ENCODE measurements around the gene PIP4K2A.
"Not testable (repeated sequence)": the region's sequence is repeated elsewhere in the genome, so short reads cannot be mapped to it uniquely, and the experiment has no call there.

PIP4K2A gene

GRCh38 chr10:22714479-22715289 lies at the start of gene PIP4K2A:
TSS of gene PIP4K2A (minus strand) at chr10:22714578. CDS start at chr10:22714326, 252 bp downstream.
- Histone ChIP-seq H3K9ac (ENCODE audit: low read length) (peak within 1 kb of the TSS; percentile 16), H3K4me3 (ENCODE audit: low read length) (peak within 1 kb of the TSS; percentile 64), H3K9me3 (ENCODE audit: control insufficient read depth, low read depth, low read length) (no peaks in the 10 kb centered on the region), H3K4me1 (ENCODE audit: control insufficient read depth, low read depth, low read length) (peaks cover 10% of the 10 kb centered on the region), H3K27ac (ENCODE audit: low read length) (no peak within 1 kb of the TSS), H3K36me3 (ENCODE audit: control insufficient read depth, low read depth, low read length) (no peaks in the 10 kb centered on the region), H3K27me3 (ENCODE audit: control insufficient read depth, insufficient read depth, low read length) (peaks cover 29% of the 10 kb centered on the region)

GRCh38 chr10:22761569-22762220 lies 47.3 kb upstream of the PIP4K2A start:
- H3K9me3 ChIP-seq (ENCODE audit: control insufficient read depth, low read depth, low read length) = no peaks in the 10 kb centered on the region
- H3K4me3 ChIP-seq (ENCODE audit: low read length) = no peak overlapping the region
- H3K27ac ChIP-seq (ENCODE audit: low read length) = no peak overlapping the region
- no peaks in the 10 kb centered on the region for H3K27me3 ChIP-seq (ENCODE audit: control insufficient read depth, insufficient read depth, low read length)
- no peaks in the 10 kb centered on the region for H3K36me3 ChIP-seq (ENCODE audit: control insufficient read depth, low read depth, low read length)
- no peaks in the 10 kb centered on the region for H3K4me1 ChIP-seq (ENCODE audit: control insufficient read depth, low read depth, low read length)
- H3K9ac ChIP-seq (ENCODE audit: low read length) = no peak overlapping the region

GRCh38 chr10:22760025-22760424 lies 45.6 kb upstream of the PIP4K2A start:
- Histone ChIP-seq H3K4me3 (ENCODE audit: low read length) (no peak overlapping the region), H3K4me1 (ENCODE audit: control insufficient read depth, low read depth, low read length) (no peaks in the 10 kb centered on the region), H3K9ac (ENCODE audit: low read length) (no peak overlapping the region), H3K27me3 (ENCODE audit: control insufficient read depth, insufficient read depth, low read length) (no peaks in the 10 kb centered on the region), H3K36me3 (ENCODE audit: control insufficient read depth, low read depth, low read length) (no peaks in the 10 kb centered on the region), H3K27ac (ENCODE audit: low read length) (no peak overlapping the region), H3K9me3 (ENCODE audit: control insufficient read depth, low read depth, low read length) (no peaks in the 10 kb centered on the region)

GRCh38 chr10:22758867-22759266 lies 44.5 kb upstream of the PIP4K2A start:
- H3K36me3 ChIP-seq (ENCODE audit: control insufficient read depth, low read depth, low read length) = no peaks in the 10 kb centered on the region
- no peak overlapping the region for H3K9ac ChIP-seq (ENCODE audit: low read length)
- no peaks in the 10 kb centered on the region for H3K9me3 ChIP-seq (ENCODE audit: control insufficient read depth, low read depth, low read length)
- H3K27me3 ChIP-seq (ENCODE audit: control insufficient read depth, insufficient read depth, low read length) = no peaks in the 10 kb centered on the region
- H3K27ac ChIP-seq (ENCODE audit: low read length) = no peak overlapping the region
- H3K4me1 ChIP-seq (ENCODE audit: control insufficient read depth, low read depth, low read length) = no peaks in the 10 kb centered on the region
- H3K4me3 ChIP-seq (ENCODE audit: low read length) = no peak overlapping the region

- Histone ChIP-seq H3K4me1 (ENCODE audit: control insufficient read depth, low read depth, low read length) (no peaks in the 10 kb centered on the region), H3K9ac (ENCODE audit: low read length) (no peak overlapping the region), H3K36me3 (ENCODE audit: control insufficient read depth, low read depth, low read length) (no peaks in the 10 kb centered on the region), H3K9me3 (ENCODE audit: control insufficient read depth, low read depth, low read length) (no peaks in the 10 kb centered on the region), H3K27ac (ENCODE audit: low read length) (no peak overlapping the region), H3K27me3 (ENCODE audit: control insufficient read depth, insufficient read depth, low read length) (no peaks in the 10 kb centered on the region), H3K4me3 (ENCODE audit: low read length) (no peak overlapping the region)
These were observed 39.9 kb upstream of the PIP4K2A start for GRCh38 chr10:22754296-22754695.

- Histone ChIP-seq H3K27me3 (ENCODE audit: control insufficient read depth, insufficient read depth, low read length) (no peaks in the 10 kb centered on the region), H3K27ac (ENCODE audit: low read length) (no peak overlapping the region), H3K36me3 (ENCODE audit: control insufficient read depth, low read depth, low read length) (no peaks in the 10 kb centered on the region), H3K4me1 (ENCODE audit: control insufficient read depth, low read depth, low read length) (no peaks in the 10 kb centered on the region), H3K9ac (ENCODE audit: low read length) (no peak overlapping the region), H3K9me3 (ENCODE audit: control insufficient read depth, low read depth, low read length) (no peaks in the 10 kb centered on the region), H3K4me3 (ENCODE audit: low read length) (no peak overlapping the region)
These were observed 39.4 kb upstream of the PIP4K2A start for GRCh38 chr10:22753786-22754185.

GRCh38 chr10:22752272-22752889 lies 38.0 kb upstream of the PIP4K2A start:
- H3K9ac ChIP-seq (ENCODE audit: low read length) = no peak overlapping the region
- H3K27me3 ChIP-seq (ENCODE audit: control insufficient read depth, insufficient read depth, low read length) = no peaks in the 10 kb centered on the region
- H3K4me3 ChIP-seq (ENCODE audit: low read length) = no peak overlapping the region
- no peaks in the 10 kb centered on the region for H3K4me1 ChIP-seq (ENCODE audit: control insufficient read depth, low read depth, low read length)
- H3K36me3 ChIP-seq (ENCODE audit: control insufficient read depth, low read depth, low read length) = no peaks in the 10 kb centered on the region
- H3K27ac ChIP-seq (ENCODE audit: low read length) = no peak overlapping the region
- no peaks in the 10 kb centered on the region for H3K9me3 ChIP-seq (ENCODE audit: control insufficient read depth, low read depth, low read length)

- Histone ChIP-seq H3K9ac (ENCODE audit: low read length) (no peak overlapping the region), H3K4me1 (ENCODE audit: control insufficient read depth, low read depth, low read length) (no peaks in the 10 kb centered on the region), H3K4me3 (ENCODE audit: low read length) (no peak overlapping the region), H3K27ac (ENCODE audit: low read length) (no peak overlapping the region), H3K9me3 (ENCODE audit: control insufficient read depth, low read depth, low read length) (no peaks in the 10 kb centered on the region), H3K36me3 (ENCODE audit: control insufficient read depth, low read depth, low read length) (no peaks in the 10 kb centered on the region), H3K27me3 (ENCODE audit: control insufficient read depth, insufficient read depth, low read length) (no peaks in the 10 kb centered on the region)
These were observed 35.8 kb upstream of the PIP4K2A start for GRCh38 chr10:22750131-22750530.

GRCh38 chr10:22744858-22745257 lies 30.5 kb upstream of the PIP4K2A start:
- not testable (repeated sequence) for H3K36me3 ChIP-seq (ENCODE audit: control insufficient read depth, low read depth, low read length); H3K4me3 ChIP-seq (ENCODE audit: low read length); H3K27ac ChIP-seq (ENCODE audit: low read length); H3K9me3 ChIP-seq (ENCODE audit: control insufficient read depth, low read depth, low read length); H3K4me1 ChIP-seq (ENCODE audit: control insufficient read depth, low read depth, low read length); H3K27me3 ChIP-seq (ENCODE audit: control insufficient read depth, insufficient read depth, low read length); H3K9ac ChIP-seq (ENCODE audit: low read length)

GRCh38 chr10:22742678-22743077 lies 28.3 kb upstream of the PIP4K2A start:
- Histone ChIP-seq H3K36me3 (ENCODE audit: control insufficient read depth, low read depth, low read length) (no peaks in the 10 kb centered on the region), H3K9me3 (ENCODE audit: control insufficient read depth, low read depth, low read length) (no peaks in the 10 kb centered on the region), H3K27me3 (ENCODE audit: control insufficient read depth, insufficient read depth, low read length) (no peaks in the 10 kb centered on the region), H3K4me3 (ENCODE audit: low read length) (no peak overlapping the region), H3K9ac (ENCODE audit: low read length) (no peak overlapping the region), H3K4me1 (ENCODE audit: control insufficient read depth, low read depth, low read length) (no peaks in the 10 kb centered on the region), H3K27ac (ENCODE audit: low read length) (no peak overlapping the region)

- not testable (repeated sequence) for H3K4me3 ChIP-seq (ENCODE audit: low read length)
These were observed 27.3 kb upstream of the PIP4K2A start for GRCh38 chr10:22741631-22742030.

More at GRCh38 chr10:22741631-22742030, 27.3 kb upstream of the PIP4K2A start:
- not testable (repeated sequence) for H3K27ac ChIP-seq (ENCODE audit: low read length); H3K27me3 ChIP-seq (ENCODE audit: control insufficient read depth, insufficient read depth, low read length); H3K4me1 ChIP-seq (ENCODE audit: control insufficient read depth, low read depth, low read length); H3K9me3 ChIP-seq (ENCODE audit: control insufficient read depth, low read depth, low read length); H3K9ac ChIP-seq (ENCODE audit: low read length); H3K36me3 ChIP-seq (ENCODE audit: control insufficient read depth, low read depth, low read length)
